DOHH2 (cell line): ENCODE results near the gene MYBPHL.

Experiments used
- H3F3A ChIP-seq: fragments of 200-600 bp; sonication (generic), shearing (Covaris generic); 2 replicates; pipeline ENCODE4 v1.6.0; 2016; ENCODE audit warnings: antibody characterized with exemption, mild to moderate bottlenecking; ENCODE audit not compliant: control insufficient read depth, insufficient read depth
- H3K27ac ChIP-seq: fragments of 200-600 bp; sonication (generic); 2 replicates; pipeline ENCODE4 v1.5.1; 2014; ENCODE audit warnings: low read depth, mild to moderate bottlenecking, low read length, moderate library complexity
- H3K27me3 ChIP-seq: fragments of 200-600 bp; sonication (generic); 2 replicates; pipeline ENCODE4 v1.6.1; 2014; ENCODE audit warnings: mild to moderate bottlenecking, low read length, mixed read lengths; ENCODE audit not compliant: control insufficient read depth
- H3K36me3 ChIP-seq: fragments of 200-600 bp; sonication (generic); 2 replicates; pipeline ENCODE4 v1.6.1; 2014; ENCODE audit warnings: mild to moderate bottlenecking, low read length, moderate library complexity, mixed read lengths; ENCODE audit not compliant: control insufficient read depth
- H3K4me1 ChIP-seq: fragments of 200-600 bp; sonication (generic); 2 replicates; pipeline ENCODE4 v1.6.1; 2014; ENCODE audit warnings: mild to moderate bottlenecking, low read length, mixed read lengths; ENCODE audit not compliant: control insufficient read depth
- H3K4me2 ChIP-seq: fragments of 200-600 bp; sonication (generic); 2 replicates; pipeline ENCODE4 v1.6.0; 2014; ENCODE audit warnings: mild to moderate bottlenecking, low read length, moderate library complexity
- H3K4me3 ChIP-seq: fragments of 200-600 bp; sonication (generic); 2 replicates; pipeline ENCODE4 v1.5.1; 2014; ENCODE audit warnings: mild to moderate bottlenecking, low read length, mixed read lengths
- H3K79me2 ChIP-seq: fragments of 200-600 bp; sonication (generic); 2 replicates; pipeline ENCODE4 v1.6.1; 2014; ENCODE audit warnings: mild to moderate bottlenecking, low read length, mixed read lengths; ENCODE audit not compliant: control insufficient read depth
- H3K9me2 ChIP-seq: fragments of 200-600 bp; sonication (generic); replicated peaks from 2 replicates; pipeline ENCODE4 v1.6.1; 2014; ENCODE audit warnings: mild to moderate bottlenecking, low read length, mixed read lengths; ENCODE audit not compliant: control insufficient read depth
- H3K9me3 ChIP-seq: fragments of 200-600 bp; sonication (generic); 2 replicates; pipeline ENCODE4 v1.6.1; 2014; ENCODE audit warnings: antibody characterized with exemption, low read length, mixed read lengths; ENCODE audit not compliant: control insufficient read depth, insufficient read depth
- H4K20me1 ChIP-seq: fragments of 200-600 bp; sonication (generic); 2 replicates; pipeline ENCODE4 v1.6.0; 2014; ENCODE audit warnings: low read depth, mild to moderate bottlenecking, antibody characterized with exemption, low read length, moderate library complexity; ENCODE audit not compliant: control insufficient read depth, insufficient read depth
- EZH2phosphoT487 ChIP-seq: fragments of 200-600 bp; sonication (generic); IDR thresholded peaks from 2 replicates; pipeline ENCODE4 v1.6.1; 2017; ENCODE audit warnings: borderline replicate concordance, mild to moderate bottlenecking, antibody characterized with exemption, low read length, moderate library complexity, mixed read lengths
- TF ChIP-seq, protein P1 (sequence below): fragments of 200-600 bp; sonication (generic); IDR thresholded peaks from one replicate; pipeline ENCODE4 v1.5.1; 2014; ENCODE audit warnings: antibody characterized with exemption, mild to moderate bottlenecking, low read depth, low read length; ENCODE audit not compliant: poor library complexity, severe bottlenecking

Gene MYBPHL

DNA sequence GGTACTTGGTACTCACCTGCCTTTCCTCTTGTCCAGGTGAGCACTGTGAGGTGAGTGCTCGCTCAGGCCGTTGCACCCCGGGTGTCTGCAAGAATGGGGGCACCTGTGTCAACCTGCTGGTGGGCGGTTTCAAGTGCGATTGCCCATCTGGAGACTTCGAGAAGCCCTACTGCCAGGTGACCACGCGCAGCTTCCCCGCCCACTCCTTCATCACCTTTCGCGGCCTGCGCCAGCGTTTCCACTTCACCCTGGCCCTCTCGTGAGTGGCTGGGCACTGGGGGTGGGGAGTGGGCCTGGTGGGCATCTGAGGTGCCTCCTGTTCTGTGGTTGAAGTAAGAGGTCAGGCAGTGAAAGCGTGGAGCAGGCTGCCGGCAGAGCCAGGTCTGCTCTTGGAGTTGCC, 45.8 kb downstream of the MYBPHL start:
- Histone ChIP-seq H3K4me1 (no peaks in the 10 kb centered on the region), H3K9me3 (no peaks in the 10 kb centered on the region), H3K4me2 (no peak overlapping the region), H3K27ac (no peak overlapping the region), H3F3A (no peaks in the 10 kb centered on the region), H4K20me1 (no peaks in the 10 kb centered on the region), H3K9me2 (no peaks in the 10 kb centered on the region), H3K36me3 (no peaks in the 10 kb centered on the region), H3K27me3 (no peaks in the 10 kb centered on the region), H3K79me2 (no peaks in the 10 kb centered on the region), H3K4me3 (no peak overlapping the region)
- TF ChIP-seq EZH2phosphoT487, result no peak
- TF ChIP-seq, protein P1, sequence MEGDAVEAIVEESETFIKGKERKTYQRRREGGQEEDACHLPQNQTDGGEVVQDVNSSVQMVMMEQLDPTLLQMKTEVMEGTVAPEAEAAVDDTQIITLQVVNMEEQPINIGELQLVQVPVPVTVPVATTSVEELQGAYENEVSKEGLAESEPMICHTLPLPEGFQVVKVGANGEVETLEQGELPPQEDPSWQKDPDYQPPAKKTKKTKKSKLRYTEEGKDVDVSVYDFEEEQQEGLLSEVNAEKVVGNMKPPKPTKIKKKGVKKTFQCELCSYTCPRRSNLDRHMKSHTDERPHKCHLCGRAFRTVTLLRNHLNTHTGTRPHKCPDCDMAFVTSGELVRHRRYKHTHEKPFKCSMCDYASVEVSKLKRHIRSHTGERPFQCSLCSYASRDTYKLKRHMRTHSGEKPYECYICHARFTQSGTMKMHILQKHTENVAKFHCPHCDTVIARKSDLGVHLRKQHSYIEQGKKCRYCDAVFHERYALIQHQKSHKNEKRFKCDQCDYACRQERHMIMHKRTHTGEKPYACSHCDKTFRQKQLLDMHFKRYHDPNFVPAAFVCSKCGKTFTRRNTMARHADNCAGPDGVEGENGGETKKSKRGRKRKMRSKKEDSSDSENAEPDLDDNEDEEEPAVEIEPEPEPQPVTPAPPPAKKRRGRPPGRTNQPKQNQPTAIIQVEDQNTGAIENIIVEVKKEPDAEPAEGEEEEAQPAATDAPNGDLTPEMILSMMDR, result no peak

GRCh38 chr1:109259674-109260557, 46.9 kb downstream of the MYBPHL start:
- H3K9me3 ChIP-seq, result no peaks in the 10 kb centered on the region
- no peaks in the 10 kb centered on the region for H3K36me3 ChIP-seq
- H3K27ac ChIP-seq, result no peak overlapping the region
- H3K9me2 ChIP-seq, result no peaks in the 10 kb centered on the region
- no peak overlapping the region for H3K4me2 ChIP-seq
- H3K4me3 ChIP-seq, result no peak overlapping the region
- H3F3A ChIP-seq, result no peaks in the 10 kb centered on the region
- no peaks in the 10 kb centered on the region for H3K79me2 ChIP-seq
- TF ChIP-seq, protein P1, result no peak
- TF ChIP-seq EZH2phosphoT487, result no peak
- H3K27me3 ChIP-seq, result no peaks in the 10 kb centered on the region
- no peaks in the 10 kb centered on the region for H4K20me1 ChIP-seq
- H3K4me1 ChIP-seq, result no peaks in the 10 kb centered on the region

- Histone ChIP-seq H3K79me2 (no peaks in the 10 kb centered on the region), H3K4me2 (no peak overlapping the region), H3K9me2 (no peaks in the 10 kb centered on the region), H4K20me1 (no peaks in the 10 kb centered on the region), H3K27me3 (no peaks in the 10 kb centered on the region), H3F3A (no peaks in the 10 kb centered on the region), H3K4me3 (no peak overlapping the region), H3K27ac (no peak overlapping the region), H3K9me3 (no peaks in the 10 kb centered on the region), H3K36me3 (no peaks in the 10 kb centered on the region), H3K4me1 (peaks cover 10% of the 10 kb centered on the region)
- TF ChIP-seq, protein P1, result no peak
- no peak for TF ChIP-seq EZH2phosphoT487
Measured at GRCh38 chr1:109258481-109259466, 48.0 kb downstream of the MYBPHL start.
